Trophoblast cell (in vitro differentiated cells and primary cell): Measurements from ENCODE around the gene NR6A1.

Experiments used
- DNase-seq, 2 donors: peaks; one replicate each; pipeline ENCODE4 v3.0.0-alpha.2; 2016
- H2AFZ ChIP-seq: 2 replicates; pipeline ENCODE4 v1.6.1; 2013; ENCODE audit warnings: low read length, moderate library complexity, mild to moderate bottlenecking; ENCODE audit not compliant: insufficient read depth, poor library complexity
- H2AK5ac ChIP-seq: 2 replicates; pipeline ENCODE4 v1.6.1; 2013; ENCODE audit warnings: mild to moderate bottlenecking, low read length
- H2BK120ac ChIP-seq: 2 replicates; pipeline ENCODE4 v1.6.1; 2013; ENCODE audit warnings: low read length, mild to moderate bottlenecking, moderate library complexity; ENCODE audit not compliant: insufficient read depth, poor library complexity
- H2BK12ac ChIP-seq: 2 replicates; pipeline ENCODE4 v1.6.1; 2013; ENCODE audit warnings: mild to moderate bottlenecking, low read length, moderate library complexity
- H2BK5ac ChIP-seq: 2 replicates; pipeline ENCODE4 v1.6.1; 2013; ENCODE audit warnings: low read length, low read depth, moderate library complexity, mild to moderate bottlenecking; ENCODE audit not compliant: poor library complexity
- H3K14ac ChIP-seq: 2 replicates; pipeline ENCODE4 v1.6.1; 2013; ENCODE audit warnings: mild to moderate bottlenecking, low read length
- H3K18ac ChIP-seq: 2 replicates; pipeline ENCODE4 v1.6.1; 2013; ENCODE audit warnings: mild to moderate bottlenecking, low read length
- H3K23ac ChIP-seq: 2 replicates; pipeline ENCODE4 v1.6.1; 2013; ENCODE audit warnings: low read length
- H3K27ac ChIP-seq: 2 replicates; pipeline ENCODE4 v1.5.1; 2013; ENCODE audit warnings: low read depth, mild to moderate bottlenecking, inconsistent platforms, low read length, moderate library complexity
- H3K27me3 ChIP-seq: 2 replicates; pipeline ENCODE4 v1.6.1; 2013; ENCODE audit warnings: inconsistent platforms, mild to moderate bottlenecking, low read length, moderate library complexity; ENCODE audit not compliant: insufficient read depth
- H3K36me3 ChIP-seq, 2 experiments: 1 replicate in 1 of 2; 2 replicates in 1 of 2; pipeline ENCODE4 v1.6.1; 2013; ENCODE audit warnings: low read length in 2 of 2, mild to moderate bottlenecking in 2 of 2, moderate library complexity in 1 of 2; ENCODE audit not compliant: insufficient read depth in 2 of 2, control insufficient read depth in 1 of 2
- H3K4ac ChIP-seq: 2 replicates; pipeline ENCODE4 v1.6.1; 2013; ENCODE audit warnings: low read depth, mild to moderate bottlenecking, low read length, moderate library complexity
- H3K4me1 ChIP-seq, 2 experiments: 1 replicate in 1 of 2; 2 replicates in 1 of 2; pipeline ENCODE4 v1.6.1; 2013; ENCODE audit warnings: low read length in 2 of 2, mild to moderate bottlenecking in 2 of 2, moderate library complexity in 1 of 2; ENCODE audit not compliant: insufficient read depth in 2 of 2, control insufficient read depth in 1 of 2
- H3K4me2 ChIP-seq: 2 replicates; pipeline ENCODE4 v1.6.1; 2013; ENCODE audit warnings: inconsistent platforms, mild to moderate bottlenecking, low read length, moderate library complexity
- H3K4me3 ChIP-seq: 2 replicates; pipeline ENCODE4 v1.5.1; 2013; ENCODE audit warnings: mild to moderate bottlenecking, low read depth, low read length, inconsistent platforms
- H3K79me1 ChIP-seq: one replicate; pipeline ENCODE4 v1.6.1; 2013; ENCODE audit warnings: low read length
- H3K79me2 ChIP-seq: 2 replicates; pipeline ENCODE4 v1.6.1; 2013; ENCODE audit warnings: low read length, mild to moderate bottlenecking; ENCODE audit not compliant: control insufficient read depth, insufficient read depth, poor library complexity
- H3K9ac ChIP-seq: 2 replicates; pipeline ENCODE4 v1.6.1; 2013; ENCODE audit warnings: mild to moderate bottlenecking, low read length
- H3K9me3 ChIP-seq: 2 replicates; pipeline ENCODE4 v1.6.1; 2013; ENCODE audit warnings: low read depth, mild to moderate bottlenecking, control low read depth, inconsistent platforms, low read length; ENCODE audit not compliant: insufficient read depth
- H4K12ac ChIP-seq: 2 replicates; pipeline ENCODE4 v1.6.1; 2013; ENCODE audit warnings: low read depth, mild to moderate bottlenecking, low read length, moderate library complexity
- H4K8ac ChIP-seq: 2 replicates; pipeline ENCODE4 v1.6.1; 2013; ENCODE audit warnings: low read depth, mild to moderate bottlenecking, low read length, moderate library complexity
- H4K91ac ChIP-seq: one replicate; pipeline ENCODE4 v1.6.1; 2013; ENCODE audit warnings: low read depth, mild to moderate bottlenecking, low read length, moderate library complexity
- WGBS: extraction: QIAGEN DNeasy Blood & Tissue Kit; methylation state at CpG from one replicate; pipeline ENCODE4 v1.1.7; 2013; ENCODE audit warnings: missing lambda C conversion rate; ENCODE audit not compliant: insufficient read length, insufficient coverage; ENCODE audit errors: extremely low coverage; 5-methylcytosine and 5-hydroxymethylcytosine counted together

NR6A1 gene

GRCh38 chr9:124493794-124494479 is 277.2 kb downstream of the NR6A1 start:
- Histone ChIP-seq H2AK5ac (no peak overlapping the region), H3K4ac (no peak overlapping the region), H4K8ac (no peak overlapping the region), H3K18ac (no peak overlapping the region), H3K9me3 (peaks cover 2% of the 10 kb centered on the region), H3K23ac (no peak overlapping the region), H3K4me2 (no peak overlapping the region), H4K12ac (no peak overlapping the region), H3K27me3 (no peaks in the 10 kb centered on the region), H3K4me1 (no peaks in the 10 kb centered on the region), H3K79me2 (no peaks in the 10 kb centered on the region), H2AFZ (no peak overlapping the region), H2BK120ac (no peak overlapping the region), H3K79me1 (no peaks in the 10 kb centered on the region), H4K91ac (no peak overlapping the region), H3K27ac (no peak overlapping the region), H3K14ac (no peak overlapping the region), H3K9ac (no peak overlapping the region), H3K36me3 (no peaks in the 10 kb centered on the region), H3K4me3 (no peak overlapping the region), H2BK12ac (no peak overlapping the region), H2BK5ac (no peak overlapping the region)
- no peak for DNase-seq
- no CpG with 5 or more reads among the region's 18 CpGs for WGBS

GRCh38 chr9:124493218-124493617 is 277.9 kb downstream of the NR6A1 start:
- no peaks in the 10 kb centered on the region for H3K79me1 ChIP-seq
- no peak overlapping the region for H3K4me2 ChIP-seq
- H4K8ac ChIP-seq = no peak overlapping the region
- H3K4me1 ChIP-seq = no peaks in the 10 kb centered on the region
- no peak overlapping the region for H4K12ac ChIP-seq
- no peak overlapping the region for H2BK12ac ChIP-seq
- no peak overlapping the region for H3K27ac ChIP-seq
- peaks cover 2% of the 10 kb centered on the region for H3K9me3 ChIP-seq
- no peak overlapping the region for H3K23ac ChIP-seq
- no peaks in the 10 kb centered on the region for H3K79me2 ChIP-seq
- no CpG with 5 or more reads among the region's 4 CpGs for WGBS
- H2AFZ ChIP-seq = no peak overlapping the region
- no peak overlapping the region for H2BK120ac ChIP-seq
- no peaks in the 10 kb centered on the region for H3K27me3 ChIP-seq
- H3K4me3 ChIP-seq = no peak overlapping the region
- no peaks in the 10 kb centered on the region for H3K36me3 ChIP-seq
- no peak overlapping the region for H2AK5ac ChIP-seq
- no peak overlapping the region for H3K4ac ChIP-seq
- no peak overlapping the region for H3K9ac ChIP-seq
- no peak overlapping the region for H4K91ac ChIP-seq
- H2BK5ac ChIP-seq = no peak overlapping the region
- DNase-seq = no peak
- no peak overlapping the region for H3K14ac ChIP-seq
- no peak overlapping the region for H3K18ac ChIP-seq

DNA sequence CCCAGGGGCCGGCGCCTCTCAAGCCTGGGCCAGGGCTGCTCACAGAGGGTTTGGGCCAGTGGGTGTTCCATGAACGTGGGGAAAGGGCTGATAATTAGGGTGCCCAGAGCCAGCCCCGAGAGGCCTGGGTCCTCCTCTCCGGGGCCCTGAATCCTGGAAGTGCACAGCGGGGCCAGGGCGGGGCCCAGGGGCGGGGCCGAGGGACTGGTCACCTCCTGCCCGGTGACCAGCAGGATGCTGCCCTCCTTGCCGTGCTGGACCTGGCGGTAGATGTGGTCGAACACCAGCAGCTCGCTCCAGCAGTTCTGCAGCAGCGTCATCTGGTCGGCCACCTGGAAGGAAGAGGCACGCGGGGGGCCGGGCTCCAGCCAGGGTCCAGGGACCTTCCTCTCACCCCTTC is 278.3 kb downstream of the NR6A1 start:
- no peak overlapping the region for H2BK5ac ChIP-seq
- no peak overlapping the region for H3K14ac ChIP-seq
- H2BK120ac ChIP-seq = no peak overlapping the region
- H3K36me3 ChIP-seq = no peaks in the 10 kb centered on the region
- H2AFZ ChIP-seq = no peak overlapping the region
- H2BK12ac ChIP-seq = no peak overlapping the region
- no peak overlapping the region for H2AK5ac ChIP-seq
- no peak overlapping the region for H3K4me3 ChIP-seq
- H3K23ac ChIP-seq = no peak overlapping the region
- no peaks in the 10 kb centered on the region for H3K79me1 ChIP-seq
- H3K9ac ChIP-seq = no peak overlapping the region
- H3K18ac ChIP-seq = no peak overlapping the region
- H3K27ac ChIP-seq = no peak overlapping the region
- no peak overlapping the region for H4K12ac ChIP-seq
- H3K27me3 ChIP-seq = no peaks in the 10 kb centered on the region
- H4K91ac ChIP-seq = no peak overlapping the region
- no peak overlapping the region for H3K4me2 ChIP-seq
- WGBS = no CpG with 5 or more reads among the region's 19 CpGs
- no peak overlapping the region for H4K8ac ChIP-seq
- no peaks in the 10 kb centered on the region for H3K4me1 ChIP-seq
- DNase-seq = no peak
- no peak overlapping the region for H3K4ac ChIP-seq
- peaks cover 2% of the 10 kb centered on the region for H3K9me3 ChIP-seq
- H3K79me2 ChIP-seq = no peaks in the 10 kb centered on the region

- no peak overlapping the region for H3K23ac ChIP-seq
- no peaks in the 10 kb centered on the region for H3K36me3 ChIP-seq
- no peak overlapping the region for H3K14ac ChIP-seq
- H3K27me3 ChIP-seq = peaks cover 6% of the 10 kb centered on the region
- no peak for DNase-seq
- H2AK5ac ChIP-seq = no peak overlapping the region
- H3K27ac ChIP-seq = no peak overlapping the region
- H4K8ac ChIP-seq = no peak overlapping the region
- no peak overlapping the region for H3K18ac ChIP-seq
- H4K12ac ChIP-seq = no peak overlapping the region
- no CpG with 5 or more reads among the region's 32 CpGs for WGBS
- H3K9me3 ChIP-seq = peaks cover 2% of the 10 kb centered on the region
- H3K79me1 ChIP-seq = no peaks in the 10 kb centered on the region
- no peak overlapping the region for H2AFZ ChIP-seq
- no peak overlapping the region for H4K91ac ChIP-seq
- H2BK120ac ChIP-seq = no peak overlapping the region
- H3K4me2 ChIP-seq = no peak overlapping the region
- H3K9ac ChIP-seq = no peak overlapping the region
- no peak overlapping the region for H2BK12ac ChIP-seq
- no peak overlapping the region for H2BK5ac ChIP-seq
- no peak overlapping the region for H3K4ac ChIP-seq
- H3K4me3 ChIP-seq = no peak overlapping the region
- no peaks in the 10 kb centered on the region for H3K4me1 ChIP-seq
- H3K79me2 ChIP-seq = no peaks in the 10 kb centered on the region
These were observed 279.8 kb downstream of the NR6A1 start for GRCh38 chr9:124491049-124491975.
